CD4-positive, alpha-beta T cell treated with Interleukin-4 for 4 hours (primary cell): ENCODE measurements around the gene TEX22.

Experiments
- DNase-seq: peaks from one replicate; pipeline ENCODE4 v3.0.0-alpha.2; 2020

Gene TEX22

DNA sequence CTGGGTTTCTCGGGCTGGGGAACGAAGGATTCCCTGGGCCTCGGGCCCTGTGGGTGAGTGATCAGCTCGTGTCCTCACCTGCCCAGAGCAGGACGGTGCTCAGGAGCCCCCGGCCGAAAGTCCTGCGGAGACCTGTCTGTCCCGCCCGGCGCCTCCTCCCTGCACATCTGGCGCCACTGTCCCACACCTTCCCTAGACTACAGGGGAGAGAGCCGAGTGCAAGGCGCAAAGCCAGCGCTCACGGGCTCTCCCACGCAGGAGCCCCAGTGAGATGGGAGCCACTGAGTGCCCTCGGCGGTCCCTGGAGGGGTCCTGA is 13.1 kb upstream of the TEX22 start:
- no peak for DNase-seq

- no peak for DNase-seq
These were observed 12.5 kb upstream of the TEX22 start for GRCh38 chr14:105385698-105386365.

DNA sequence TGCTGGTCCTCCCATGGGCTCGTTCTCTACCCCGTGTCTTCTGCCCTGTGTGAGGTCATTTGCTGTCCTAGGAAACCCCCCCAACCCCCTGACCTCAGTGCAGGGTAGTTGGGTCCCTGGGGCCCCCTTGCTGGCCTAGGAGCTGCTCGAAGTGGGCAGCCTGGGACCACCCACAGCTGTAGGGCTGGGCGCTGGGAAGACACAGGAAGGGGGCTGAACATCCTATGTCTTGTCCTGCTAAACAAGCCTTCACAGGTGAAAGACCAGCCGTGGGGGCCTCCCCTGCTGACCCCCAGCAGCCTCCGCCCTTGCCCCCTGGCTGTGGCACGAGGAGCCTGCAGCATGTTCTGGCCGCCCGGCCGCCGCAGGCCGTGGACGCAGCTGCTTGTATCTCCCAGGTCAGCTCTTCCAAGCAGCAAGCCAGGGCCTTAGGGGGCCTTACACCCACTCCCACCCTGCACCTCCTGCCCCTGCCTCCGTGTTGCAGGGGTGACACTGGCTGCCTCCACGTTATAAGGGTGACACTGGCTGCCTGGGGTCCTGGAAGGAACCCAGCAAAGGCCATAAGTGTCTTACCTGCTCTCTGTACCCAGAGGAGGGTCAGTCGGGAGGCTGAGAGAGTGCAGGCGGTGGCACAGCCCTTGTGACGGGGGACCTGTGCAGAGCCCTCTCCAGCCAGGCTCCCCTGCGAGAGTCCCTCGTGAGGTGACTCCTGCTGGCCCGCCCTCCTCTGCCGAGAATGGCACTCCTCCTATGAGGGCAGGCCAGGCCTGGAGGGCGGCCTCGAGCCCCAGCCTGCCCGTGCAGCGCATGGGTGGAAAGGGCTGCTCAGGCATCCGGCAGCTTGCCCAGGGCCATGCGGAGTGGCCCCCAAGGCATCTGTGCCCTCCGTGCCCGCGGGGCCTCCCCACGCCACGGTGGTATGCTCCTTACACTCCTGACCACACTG is 11.5 kb upstream of the TEX22 start:
- no peak for DNase-seq

GRCh38 chr14:105387530-105387922 is 10.8 kb upstream of the TEX22 start:
- DNase-seq: no peak

- DNase-seq: no peak
These were observed 10.0 kb upstream of the TEX22 start for GRCh38 chr14:105388110-105388951.

DNA sequence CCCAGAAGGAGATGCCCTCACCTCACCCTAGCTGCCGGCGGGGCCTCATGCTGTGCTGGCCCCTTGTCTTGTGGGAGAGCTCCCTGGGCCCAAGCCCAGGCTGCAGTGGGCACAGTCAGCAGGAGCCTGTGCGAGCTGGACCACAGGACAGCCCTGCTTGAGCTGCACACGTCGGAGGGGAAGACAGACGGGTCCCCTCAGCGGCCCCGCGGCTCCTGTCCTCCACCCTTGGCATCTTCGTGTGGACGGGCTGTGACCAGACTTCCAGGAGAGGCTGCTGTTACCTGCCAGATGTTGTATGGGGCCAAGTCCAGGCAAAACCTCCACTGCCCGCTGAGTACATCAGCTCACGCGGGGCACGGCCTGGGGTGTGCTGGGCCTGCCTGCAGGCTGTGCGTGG is 9.4 kb upstream of the TEX22 start:
- DNase-seq: no peak

DNA sequence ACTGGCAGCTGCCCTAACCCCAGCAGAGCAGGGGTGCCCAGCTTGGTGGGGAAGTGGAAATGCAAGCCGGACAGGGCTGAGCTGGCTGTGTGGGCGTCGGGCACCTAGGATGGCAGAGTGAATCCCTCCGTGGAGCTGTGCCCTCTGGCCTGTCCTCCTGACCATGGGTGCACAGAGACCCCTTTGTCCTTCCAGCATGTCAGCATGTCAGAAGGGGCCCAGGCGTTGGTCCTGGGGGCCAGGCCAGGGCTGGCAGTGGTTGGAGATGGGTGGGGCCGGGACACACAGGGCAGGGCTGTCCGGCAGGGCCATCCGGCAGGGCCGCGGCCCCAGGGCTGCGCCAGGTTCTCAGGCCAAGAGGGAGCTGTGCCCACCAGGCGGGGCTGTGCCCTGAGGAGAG is 8.8 kb upstream of the TEX22 start:
- DNase-seq: no peak

- DNase-seq: no peak
These were observed 8.1 kb upstream of the TEX22 start for GRCh38 chr14:105389976-105390848.

DNA sequence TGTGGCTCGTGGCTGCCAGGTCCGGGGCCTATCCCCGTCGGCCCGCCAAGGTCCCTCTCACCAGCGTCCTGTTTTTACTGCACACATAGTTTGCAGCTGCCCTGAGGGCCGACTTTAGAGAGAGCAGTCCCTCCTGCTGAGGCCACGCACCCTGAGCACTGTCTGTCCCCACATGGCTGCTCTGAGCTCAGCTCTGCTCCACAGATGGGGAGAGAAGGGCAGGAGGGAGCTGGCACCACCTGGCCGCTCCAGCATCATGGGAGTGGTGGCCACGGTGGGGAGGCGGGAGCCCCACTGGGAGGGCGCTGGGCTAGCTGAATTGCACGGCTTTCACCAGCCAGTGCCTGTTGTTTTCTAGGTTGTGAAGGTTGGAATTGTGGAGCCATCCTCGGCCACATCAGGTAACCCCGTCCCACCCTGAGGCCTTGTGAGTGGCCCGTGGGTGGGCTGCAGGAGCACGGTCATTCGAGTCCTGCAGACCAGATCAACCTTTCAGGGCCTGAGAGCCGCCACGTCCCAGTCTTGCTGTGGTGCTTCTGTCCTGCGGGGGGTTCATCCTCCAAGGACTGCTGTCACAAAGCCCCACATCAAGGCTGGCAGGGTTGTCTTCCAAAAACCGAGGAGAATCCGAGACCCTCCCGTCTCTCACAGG is 7.4 kb upstream of the TEX22 start:
- no peak for DNase-seq

GRCh38 chr14:105391541-105391940 is 6.8 kb upstream of the TEX22 start:
- no peak for DNase-seq

- no peak for DNase-seq
These were observed 5.9 kb upstream of the TEX22 start for GRCh38 chr14:105392131-105393090.

- DNase-seq: no peak
These were observed 5.2 kb upstream of the TEX22 start for GRCh38 chr14:105393151-105393550.

- DNase-seq: no peak
These were observed 3.4 kb upstream of the TEX22 start for GRCh38 chr14:105394714-105395537.

GRCh38 chr14:105395538-105395854 is 2.8 kb upstream of the TEX22 start:
- DNase-seq: no peak

- no peak for DNase-seq
These were observed 897 bp upstream of the TEX22 start for GRCh38 chr14:105397350-105397931.

- DNase-seq: peak; percentile 14
These were observed 558 bp downstream of the TEX22 start for GRCh38 chr14:105398726-105399465.

GRCh38 chr14:105399466-105399775 is 1.1 kb downstream of the TEX22 start:
- no peak for DNase-seq

- DNase-seq: no peak
These were observed 1.7 kb downstream of the TEX22 start for GRCh38 chr14:105400016-105400415.

GRCh38 chr14:105401699-105402098 is 3.4 kb downstream of the TEX22 start:
- DNase-seq: no peak
